Peyer's patch (tissue), 4 donors: ENCODE measurements around the gene GPR26.

ENCODE experiments used
- POLR2A ChIP-seq, 2 donors: fragments of 450-650 bp; IDR thresholded peaks; one replicate each; pipeline ENCODE4 v1.5.1; 2017; ENCODE audit warnings: antibody characterized with exemption in 2 of 2, mild to moderate bottlenecking in 2 of 2, moderate library complexity in 2 of 2
- TF ChIP-seq, protein P1 (sequence below), 6 experiments: fragments of 450-650 bp in 4 of 6; fragments of 200-600 bp in 2 of 6; sonication (generic) in 1 of 6; IDR thresholded peaks; one replicate each; pipeline ENCODE4 v1.5.1; 2017 to 2019; ENCODE audit warnings: antibody characterized with exemption in 6 of 6, mild to moderate bottlenecking in 3 of 6, moderate library complexity in 1 of 6

GRCh38 chr10:123663522-123663921, 2.6 kb upstream of the GPR26 start:
- TF ChIP-seq, protein P1, sequence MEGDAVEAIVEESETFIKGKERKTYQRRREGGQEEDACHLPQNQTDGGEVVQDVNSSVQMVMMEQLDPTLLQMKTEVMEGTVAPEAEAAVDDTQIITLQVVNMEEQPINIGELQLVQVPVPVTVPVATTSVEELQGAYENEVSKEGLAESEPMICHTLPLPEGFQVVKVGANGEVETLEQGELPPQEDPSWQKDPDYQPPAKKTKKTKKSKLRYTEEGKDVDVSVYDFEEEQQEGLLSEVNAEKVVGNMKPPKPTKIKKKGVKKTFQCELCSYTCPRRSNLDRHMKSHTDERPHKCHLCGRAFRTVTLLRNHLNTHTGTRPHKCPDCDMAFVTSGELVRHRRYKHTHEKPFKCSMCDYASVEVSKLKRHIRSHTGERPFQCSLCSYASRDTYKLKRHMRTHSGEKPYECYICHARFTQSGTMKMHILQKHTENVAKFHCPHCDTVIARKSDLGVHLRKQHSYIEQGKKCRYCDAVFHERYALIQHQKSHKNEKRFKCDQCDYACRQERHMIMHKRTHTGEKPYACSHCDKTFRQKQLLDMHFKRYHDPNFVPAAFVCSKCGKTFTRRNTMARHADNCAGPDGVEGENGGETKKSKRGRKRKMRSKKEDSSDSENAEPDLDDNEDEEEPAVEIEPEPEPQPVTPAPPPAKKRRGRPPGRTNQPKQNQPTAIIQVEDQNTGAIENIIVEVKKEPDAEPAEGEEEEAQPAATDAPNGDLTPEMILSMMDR (IDR thresholded peaks at IDR 0.05) = no peak
- TF ChIP-seq POLR2A (IDR thresholded peaks at IDR 0.05) = no peak
